Mesendoderm (in vitro differentiated cells): ENCODE data around the gene FARP2.

Source experiments
- DNase-seq: peaks from one replicate; pipeline ENCODE4 v3.0.0; 2013
- H2AK5ac ChIP-seq: 2 replicates; pipeline ENCODE4 v1.6.1; 2013; ENCODE audit warnings: low read length, inconsistent platforms
- H2BK120ac ChIP-seq: 2 replicates; pipeline ENCODE4 v1.6.1; 2013; ENCODE audit warnings: low read depth, mild to moderate bottlenecking, low read length, moderate library complexity, mixed read lengths
- H2BK15ac ChIP-seq: replicated peaks from 2 replicates; pipeline ENCODE4 v1.6.1; 2013; ENCODE audit warnings: low read depth, mild to moderate bottlenecking, moderate library complexity
- H2BK5ac ChIP-seq: 2 replicates; pipeline ENCODE4 v1.6.1; 2013; ENCODE audit warnings: low read length, inconsistent platforms
- H3K18ac ChIP-seq: 2 replicates; pipeline ENCODE4 v1.6.1; 2013; ENCODE audit warnings: mild to moderate bottlenecking, low read length, mixed read lengths
- H3K23ac ChIP-seq: one replicate; pipeline ENCODE4 v1.6.1; 2013; ENCODE audit warnings: low read length
- H3K27ac ChIP-seq: 2 replicates; pipeline ENCODE4 v1.5.1; 2013; ENCODE audit warnings: low read depth, mild to moderate bottlenecking, inconsistent platforms, low read length, moderate library complexity
- H3K27me3 ChIP-seq: 2 replicates; pipeline ENCODE4 v1.6.1; 2013; ENCODE audit warnings: low read length, control low read depth, mild to moderate bottlenecking, inconsistent platforms; ENCODE audit not compliant: insufficient read depth, poor library complexity
- H3K36me3 ChIP-seq: 2 replicates; pipeline ENCODE4 v1.6.1; 2013; ENCODE audit warnings: low read length, inconsistent platforms; ENCODE audit not compliant: control insufficient read depth, insufficient read depth
- H3K4ac ChIP-seq: one replicate; pipeline ENCODE4 v1.6.1; 2013; ENCODE audit warnings: low read depth, mild to moderate bottlenecking, low read length, moderate library complexity
- H3K4me1 ChIP-seq: 2 replicates; pipeline ENCODE4 v1.6.1; 2013; ENCODE audit warnings: low read depth, low read length, inconsistent platforms; ENCODE audit not compliant: control insufficient read depth
- H3K4me2 ChIP-seq: 2 replicates; pipeline ENCODE4 v1.6.1; 2013; ENCODE audit warnings: low read length
- H3K4me3 ChIP-seq: 2 replicates; pipeline ENCODE4 v1.5.1; 2013; ENCODE audit warnings: mild to moderate bottlenecking, low read length
- H3K56ac ChIP-seq: one replicate; pipeline ENCODE4 v1.6.1; 2013; ENCODE audit warnings: low read length
- H3K79me1 ChIP-seq: 2 replicates; pipeline ENCODE4 v1.6.1; 2013; ENCODE audit warnings: low read length, inconsistent platforms
- H3K79me2 ChIP-seq: 2 replicates; pipeline ENCODE4 v1.6.1; 2013; ENCODE audit warnings: mild to moderate bottlenecking, low read length; ENCODE audit not compliant: control insufficient read depth, insufficient read depth
- H3K9ac ChIP-seq: 2 replicates; pipeline ENCODE4 v1.6.1; 2013; ENCODE audit warnings: low read length, inconsistent platforms
- H4K5ac ChIP-seq: one replicate; pipeline ENCODE4 v1.6.1; 2013; ENCODE audit warnings: low read length
- H4K8ac ChIP-seq: one replicate; pipeline ENCODE4 v1.6.1; 2013; ENCODE audit warnings: low read depth, mild to moderate bottlenecking, control low read depth, low read length, moderate library complexity
- WGBS: extraction: QIAGEN DNeasy Blood & Tissue Kit; methylation state at CpG from one replicate; pipeline ENCODE4 v1.1.7; 2013; ENCODE audit warnings: low lambda C conversion rate, missing lambda C conversion rate; ENCODE audit not compliant: insufficient coverage; ENCODE audit errors: extremely low coverage; 5-methylcytosine and 5-hydroxymethylcytosine counted together

FARP2 gene

DNA sequence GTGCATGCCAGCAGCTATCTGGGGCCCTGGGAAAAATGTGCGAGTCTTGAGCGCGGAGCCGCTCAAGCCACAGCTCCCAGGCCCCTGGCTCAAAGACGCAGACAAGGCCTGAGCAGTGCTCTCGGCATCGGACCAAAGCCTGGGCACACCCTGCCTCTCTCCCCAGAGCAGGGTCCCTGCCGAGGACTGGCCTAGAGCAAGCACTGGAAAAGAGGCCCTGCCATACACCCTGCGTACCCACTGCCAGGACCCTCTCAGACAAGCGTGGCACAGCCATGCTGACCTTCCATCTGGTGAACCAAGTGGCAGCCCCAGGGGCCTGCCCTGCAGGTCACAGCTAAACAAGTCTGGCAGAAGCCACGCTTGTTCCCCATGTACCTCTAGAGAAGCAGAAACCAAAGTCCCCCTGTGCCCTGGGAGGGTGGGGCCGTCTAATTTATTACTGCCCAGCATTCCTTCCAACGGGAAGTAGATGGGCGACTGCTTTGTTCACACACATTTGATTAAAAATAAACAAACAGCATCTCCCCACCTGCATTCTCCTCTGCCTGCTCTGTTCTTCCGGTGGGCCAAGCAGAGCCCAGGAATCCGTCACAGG is 138.3 kb downstream of the FARP2 start:
- Histone ChIP-seq H3K9ac (no peak overlapping the region), H3K79me2 (no peaks in the 10 kb centered on the region), H3K4me3 (no peak overlapping the region), H3K27me3 (no peaks in the 10 kb centered on the region), H4K8ac (no peak overlapping the region), H3K4ac (no peak overlapping the region), H2BK15ac (no peak overlapping the region), H3K36me3 (peaks cover 25% of the 10 kb centered on the region), H3K4me2 (no peak overlapping the region), H4K5ac (no peak overlapping the region), H3K23ac (no peak overlapping the region), H2BK5ac (no peak overlapping the region), H2BK120ac (no peak overlapping the region), H3K79me1 (no peaks in the 10 kb centered on the region), H3K27ac (no peak overlapping the region), H3K4me1 (no peaks in the 10 kb centered on the region), H2AK5ac (no peak overlapping the region), H3K56ac (no peak overlapping the region), H3K18ac (no peak overlapping the region)
- no CpG with 5 or more reads among the region's 16 CpGs for WGBS
- DNase-seq, result no peak

DNA sequence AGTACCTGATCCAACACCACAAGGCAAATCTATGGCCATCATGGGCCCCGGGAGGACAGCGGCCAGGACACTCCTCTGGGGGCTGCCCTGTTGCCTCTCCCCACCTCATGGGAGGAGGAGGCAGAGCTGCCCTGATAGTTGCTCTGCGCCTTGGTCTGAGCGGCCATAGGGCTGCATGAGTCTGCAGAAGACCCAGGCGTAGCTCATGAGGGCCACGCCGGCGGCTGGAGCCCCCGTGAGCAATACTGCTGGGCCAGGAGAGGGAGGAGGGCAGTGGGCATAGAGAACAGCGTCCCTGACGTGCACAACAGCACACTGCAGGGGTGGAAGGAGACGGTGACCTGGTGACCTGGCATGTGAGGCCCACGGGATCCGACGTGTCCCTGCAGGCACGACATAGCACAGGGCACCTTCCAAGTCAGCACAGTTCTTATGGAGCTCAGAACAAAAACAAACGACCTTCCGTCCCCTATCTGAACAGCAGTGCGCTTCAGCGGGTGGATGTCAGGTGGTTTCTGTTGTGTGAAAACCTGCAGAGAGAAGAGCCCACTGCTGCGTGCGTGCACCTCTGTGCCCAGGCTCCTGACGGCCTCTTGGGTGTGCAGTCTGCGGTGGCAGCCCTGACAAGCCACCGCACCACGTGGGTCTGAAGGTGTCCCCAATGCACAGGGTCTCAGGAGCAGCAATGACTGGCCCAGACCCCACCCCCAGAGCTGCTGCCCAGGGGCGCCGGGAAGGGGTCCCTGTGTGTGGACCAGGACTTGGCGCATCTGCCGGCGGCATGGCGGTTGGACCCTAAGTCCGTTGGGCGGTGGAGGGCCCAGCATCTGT is 139.3 kb downstream of the FARP2 start:
- H3K27ac ChIP-seq, result no peak overlapping the region
- H3K36me3 ChIP-seq, result peaks cover 27% of the 10 kb centered on the region
- no peak overlapping the region for H3K56ac ChIP-seq
- no CpG with 5 or more reads among the region's 34 CpGs for WGBS
- H2BK15ac ChIP-seq, result no peak overlapping the region
- no peaks in the 10 kb centered on the region for H3K27me3 ChIP-seq
- no peak overlapping the region for H3K18ac ChIP-seq
- H3K4me2 ChIP-seq, result no peak overlapping the region
- H2BK5ac ChIP-seq, result no peak overlapping the region
- H3K79me1 ChIP-seq, result peaks cover 3% of the 10 kb centered on the region
- H3K79me2 ChIP-seq, result no peaks in the 10 kb centered on the region
- no peaks in the 10 kb centered on the region for H3K4me1 ChIP-seq
- H3K9ac ChIP-seq, result no peak overlapping the region
- DNase-seq, result no peak
- no peak overlapping the region for H2AK5ac ChIP-seq
- H3K4me3 ChIP-seq, result no peak overlapping the region
- no peak overlapping the region for H3K23ac ChIP-seq
- no peak overlapping the region for H4K8ac ChIP-seq
- H3K4ac ChIP-seq, result no peak overlapping the region
- no peak overlapping the region for H2BK120ac ChIP-seq
- H4K5ac ChIP-seq, result no peak overlapping the region

GRCh38 chr2:241496003-241496707 is 140.1 kb downstream of the FARP2 start:
- no peak overlapping the region for H3K23ac ChIP-seq
- H3K4me3 ChIP-seq, result no peak overlapping the region
- no peaks in the 10 kb centered on the region for H3K27me3 ChIP-seq
- H3K9ac ChIP-seq, result no peak overlapping the region
- H3K79me1 ChIP-seq, result peaks cover 9% of the 10 kb centered on the region
- WGBS, result no CpG with 5 or more reads among the region's 28 CpGs
- no peaks in the 10 kb centered on the region for H3K4me1 ChIP-seq
- no peak overlapping the region for H3K27ac ChIP-seq
- no peak overlapping the region for H2BK5ac ChIP-seq
- H2AK5ac ChIP-seq, result no peak overlapping the region
- peaks cover 29% of the 10 kb centered on the region for H3K36me3 ChIP-seq
- no peak for DNase-seq
- no peak overlapping the region for H4K5ac ChIP-seq
- H3K56ac ChIP-seq, result no peak overlapping the region
- H3K4ac ChIP-seq, result no peak overlapping the region
- no peak overlapping the region for H2BK15ac ChIP-seq
- no peak overlapping the region for H3K18ac ChIP-seq
- H2BK120ac ChIP-seq, result no peak overlapping the region
- H3K4me2 ChIP-seq, result no peak overlapping the region
- H4K8ac ChIP-seq, result no peak overlapping the region
- H3K79me2 ChIP-seq, result peaks cover 5% of the 10 kb centered on the region

DNA sequence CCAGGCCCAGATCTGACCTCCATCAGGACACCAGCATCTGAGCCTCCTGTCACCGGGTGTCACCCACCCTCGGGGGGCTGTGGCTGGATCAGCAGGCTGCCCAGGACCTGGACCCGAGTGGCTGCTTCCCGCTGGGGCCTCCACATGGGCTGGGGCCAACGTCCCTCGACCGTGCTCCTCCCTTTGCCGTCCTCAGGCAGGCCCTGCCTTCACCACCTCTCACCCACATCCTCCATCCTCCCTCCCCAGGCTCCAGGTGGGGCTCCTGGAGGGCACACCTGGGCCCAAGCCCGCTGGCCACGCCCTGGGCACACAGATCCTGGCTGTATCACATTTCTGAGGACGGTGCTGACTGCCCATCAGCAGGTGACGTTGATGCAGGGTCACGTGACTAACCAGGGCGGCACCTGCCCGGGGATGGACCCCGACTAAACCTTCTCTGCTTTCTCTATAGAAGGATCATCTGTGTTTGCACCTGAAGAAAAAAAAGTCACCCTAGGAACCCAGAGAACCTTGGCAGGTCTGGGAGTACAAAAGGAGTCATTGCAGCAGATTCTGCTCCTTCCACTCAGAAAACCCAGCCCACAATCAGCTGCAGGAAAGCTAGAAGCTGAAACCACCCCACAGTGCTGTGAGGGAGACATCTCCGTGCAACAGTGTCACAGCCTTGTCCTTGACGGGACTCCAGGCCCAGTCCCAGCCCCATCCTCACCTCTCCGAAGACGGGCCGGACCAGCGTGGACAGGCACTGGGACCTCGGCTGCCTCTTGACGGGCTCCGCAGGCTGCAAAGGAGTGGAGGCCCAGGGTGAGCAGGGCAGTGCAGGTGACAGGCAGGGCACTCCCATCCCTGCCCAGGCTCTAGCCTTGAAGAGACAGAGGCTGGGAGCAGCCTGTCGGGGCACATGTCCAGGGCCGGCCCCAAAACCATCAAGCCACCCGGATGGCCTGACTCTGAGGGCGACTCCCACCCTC is 141.1 kb downstream of the FARP2 start:
- Histone ChIP-seq H3K18ac (no peak overlapping the region), H3K79me2 (peaks cover 10% of the 10 kb centered on the region), H2BK15ac (no peak overlapping the region), H2BK5ac (no peak overlapping the region), H4K5ac (no peak overlapping the region), H2BK120ac (no peak overlapping the region), H3K56ac (no peak overlapping the region), H3K27me3 (no peaks in the 10 kb centered on the region), H4K8ac (no peak overlapping the region), H3K23ac (no peak overlapping the region), H3K4me1 (no peaks in the 10 kb centered on the region), H2AK5ac (no peak overlapping the region), H3K27ac (no peak overlapping the region), H3K4me3 (no peak overlapping the region), H3K36me3 (peaks cover 32% of the 10 kb centered on the region), H3K4me2 (no peak overlapping the region), H3K79me1 (peaks cover 13% of the 10 kb centered on the region), H3K4ac (no peak overlapping the region), H3K9ac (no peak overlapping the region)
- no peak for DNase-seq
- WGBS, result no CpG with 5 or more reads among the region's 29 CpGs
